Measurements from ENCODE around the gene NFKBIL1.
"Not testable (repeated sequence)": the region's sequence is repeated elsewhere in the genome, so short reads cannot be mapped to it uniquely, and the experiment has no call there.

NFKBIL1 gene

GRCh38 chr6:31546958-31547726 lies at the start of gene NFKBIL1:
Gene NFKBIL1, plus strand, starts transcription at chr6:31547608. Its CDS starts 87 bp downstream, at chr6:31547695.
- peak; percentile 48 to 98 (median 92) for DNase-seq

- peak in 1 of 14 donors; percentile 3 for DNase-seq
Measured at GRCh38 chr6:31498748-31499147, 48.7 kb upstream of the NFKBIL1 start.

GRCh38 chr6:31499648-31500047 lies 47.8 kb upstream of the NFKBIL1 start:
- not testable (repeated sequence) for DNase-seq

GRCh38 chr6:31502586-31502985 lies 44.8 kb upstream of the NFKBIL1 start:
- DNase-seq = no peak

GRCh38 chr6:31509036-31509435 lies 38.4 kb upstream of the NFKBIL1 start:
- not testable (repeated sequence) for DNase-seq

GRCh38 chr6:31510007-31510406 lies 37.4 kb upstream of the NFKBIL1 start:
- no peak for DNase-seq

GRCh38 chr6:31513456-31514165 lies 33.8 kb upstream of the NFKBIL1 start:
- no peak for DNase-seq

GRCh38 chr6:31521835-31522234 lies 25.6 kb upstream of the NFKBIL1 start:
- DNase-seq = no peak

- DNase-seq = no peak
Measured at GRCh38 chr6:31525553-31525931, 21.9 kb upstream of the NFKBIL1 start.

- no peak for DNase-seq
Measured at GRCh38 chr6:31525932-31526591, 21.3 kb upstream of the NFKBIL1 start.

GRCh38 chr6:31528307-31528777 lies 19.1 kb upstream of the NFKBIL1 start:
- DNase-seq = no peak

- no peak for DNase-seq
Measured at GRCh38 chr6:31528821-31529328, 18.5 kb upstream of the NFKBIL1 start, which contains the start of gene MCCD1. Gene MCCD1, plus strand, starts transcription at chr6:31528962. Its CDS starts 53 bp downstream, at chr6:31529015.

GRCh38 chr6:31529329-31530150 lies 17.9 kb upstream of the NFKBIL1 start:
- DNase-seq = no peak

GRCh38 chr6:31530659-31531058 lies 16.7 kb upstream of the NFKBIL1 start:
- DNase-seq = no peak

GRCh38 chr6:31531162-31531561 lies 16.2 kb upstream of the NFKBIL1 start:
- DNase-seq = no peak

GRCh38 chr6:31531771-31532643 lies 15.4 kb upstream of the NFKBIL1 start:
- DNase-seq = no peak

GRCh38 chr6:31532644-31533454 lies 14.6 kb upstream of the NFKBIL1 start:
- no peak for DNase-seq

- no peak for DNase-seq
Measured at GRCh38 chr6:31533455-31533841, 14.0 kb upstream of the NFKBIL1 start.

GRCh38 chr6:31534011-31534410 lies 13.4 kb upstream of the NFKBIL1 start:
- no peak for DNase-seq

- no peak for DNase-seq
Measured at GRCh38 chr6:31534521-31535040, 12.8 kb upstream of the NFKBIL1 start.
